ENCODE measurements around the gene STRN3. TPM values are rescaled to one million over a fixed set of nuclear protein-coding genes. Genes with fewer than 3 reads are reported as not detected.

The STRN3 gene
- total and polyA plus RNA-seq, 2 of the 8 experiments (the other 6 are each of a cell fraction or from before 2014, with no cell fraction given), result 8.7 to 38.1 TPM

- no peak overlapping the region for H2BK15ac ChIP-seq (ENCODE audit: low read length)
- H2AK5ac ChIP-seq (ENCODE audit: low read depth, low read length), result no peak overlapping the region
- no peak overlapping the region for H2BK5ac ChIP-seq (ENCODE audit: low read depth, low read length)
- CTCF ChIA-PET (ENCODE audit: partially characterized antibody), result no interaction called here
- no peak overlapping the region for H3K18ac ChIP-seq (ENCODE audit: extremely low read depth, low read length)
- no peak overlapping the region for H3K14ac ChIP-seq (ENCODE audit: insufficient read length)
- no peaks in the 10 kb centered on the region for H3K79me1 ChIP-seq (ENCODE audit: low read depth, low read length)
- no peak overlapping the region for H3K27ac ChIP-seq (ENCODE audit: low read depth, low read length)
- H3K36me3 ChIP-seq (ENCODE audit: control insufficient read depth in 2 of 4, insufficient read depth in 4 of 4, low read length in 3 of 4), result no peaks in the 10 kb centered on the region
- no peak overlapping the region for H3K56ac ChIP-seq (replicated peaks; ENCODE audit: insufficient read length, low read depth, low read length)
- H3K4me2 ChIP-seq (ENCODE audit: insufficient read depth in 1 of 2, low read depth in 2 of 2, low read length in 2 of 2), result no peak overlapping the region
- POLR2A ChIA-PET (ENCODE audit: partially characterized antibody), result no interaction called here
- FAIRE-seq, result no peak
- no peak overlapping the region for H3K23ac ChIP-seq (ENCODE audit: insufficient read length)
- no peak overlapping the region for H3K4ac ChIP-seq (replicated peaks; ENCODE audit: insufficient read length, low read depth, low read length)
- no peak overlapping the region for H3K4me3 ChIP-seq (ENCODE audit: extremely low read depth in 1 of 4, insufficient read depth in 2 of 4, low read depth in 3 of 4, low read length in 4 of 4)
- no peak overlapping the region for H4K8ac ChIP-seq (ENCODE audit: extremely low read depth, insufficient read depth, low read length)
- no peak overlapping the region for H4K5ac ChIP-seq (ENCODE audit: insufficient read length, low read depth, low read length)
- no peak overlapping the region for H2BK120ac ChIP-seq (replicated peaks; ENCODE audit: low read depth, low read length)
- H3K4me1 ChIP-seq (replicated peaks in 1 of 4; ENCODE audit: control insufficient read depth in 3 of 4, insufficient read depth in 4 of 4, low read length in 3 of 4), result no peaks in the 10 kb centered on the region
- no peaks in the 10 kb centered on the region for H3K23me2 ChIP-seq (ENCODE audit: low read depth, low read length)
- no peak for DNase-seq (ENCODE audit: low read depth in 1 of 2, low spot score in 2 of 2)
- WGBS, 2 experiments (ENCODE audit: extremely low coverage in 1 of 2, insufficient coverage in 1 of 2, insufficient read length in 1 of 2, insufficient replicate concordance in 2 of 2, low coverage in 1 of 2, low lambda C conversion rate in 2 of 2, missing lambda C conversion rate in 1 of 2), result 93% methylated on average over 1 of the region's 1 CpG; no CpG with 5 or more reads in 1 of the 2 experiments
- TF ChIP-seq TCF12 (IDR thresholded peaks at IDR 0.05; ENCODE audit: low read depth, low read length) (no peak), SUZ12 (IDR thresholded peaks at IDR 0.05; ENCODE audit: low read length) (no peak), GABPA (IDR thresholded peaks at IDR 0.05; ENCODE audit: borderline replicate concordance, insufficient read depth, low read length) (no peak), BRCA1 (IDR thresholded peaks at IDR 0.05; ENCODE audit: low read depth, low read length) (no peak), CTBP2 (IDR thresholded peaks at IDR 0.05; ENCODE audit: borderline replicate concordance, insufficient read depth, insufficient read length, low read length) (no peak), CREB1 (IDR thresholded peaks at IDR 0.05) (no peak), GTF2F1 (IDR thresholded peaks at IDR 0.05; ENCODE audit: borderline replicate concordance, low read depth, low read length) (no peak), POU5F1 (IDR thresholded peaks at IDR 0.05; ENCODE audit: low read depth, low read length) (no peak), HDAC2 (IDR thresholded peaks at IDR 0.05; ENCODE audit: borderline replicate concordance in 1 of 2, low read depth in 2 of 2, low read length in 2 of 2) (no peak), SRF (IDR thresholded peaks at IDR 0.05; ENCODE audit: low read depth, low read length) (no peak)
- no peak overlapping the region for H3K9ac ChIP-seq (replicated peaks in 1 of 4; ENCODE audit: extremely low read depth in 1 of 4, low read depth in 3 of 4, low read length in 3 of 4)
- H3K79me2 ChIP-seq (ENCODE audit: control insufficient read depth in 1 of 2, insufficient read depth in 2 of 2, low read length in 2 of 2), result no peaks in the 10 kb centered on the region
- no peak overlapping the region for H4K91ac ChIP-seq (replicated peaks; ENCODE audit: insufficient read length, low read length)
- H2BK12ac ChIP-seq (ENCODE audit: low read depth, low read length), result no peak overlapping the region
- H2BK20ac ChIP-seq (ENCODE audit: low read length), result no peak overlapping the region
- H2AFZ ChIP-seq (ENCODE audit: low read length), result no peak overlapping the region
- H4K20me1 ChIP-seq (replicated peaks in 1 of 2; ENCODE audit: control insufficient read depth in 1 of 2, insufficient read depth in 2 of 2, low read length in 2 of 2), result no peaks in the 10 kb centered on the region
- H3K27me3 ChIP-seq (replicated peaks in 1 of 4; ENCODE audit: control insufficient read depth in 3 of 4, extremely low read depth in 1 of 4, insufficient read depth in 3 of 4, low read length in 3 of 4), result no peaks in the 10 kb centered on the region
- no peaks in the 10 kb centered on the region for H3K9me3 ChIP-seq (ENCODE audit: insufficient read depth in 2 of 2, low read depth in 1 of 2, low read length in 1 of 2)
These were observed 165.0 kb downstream of the STRN3 start for GRCh38 chr14:30861200-30861599.

Data from H1 (cell line).